GM12801 (cell line): Measurements from ENCODE around the gene LAMA2.

Source experiments
- TF ChIP-seq, protein P1 (sequence below): IDR thresholded peaks from one replicate; pipeline ENCODE4 v1.5.1; 2011; ENCODE audit warnings: control low read depth; ENCODE audit not compliant: insufficient read length; ENCODE audit errors: extremely low read depth

The LAMA2 gene

DNA sequence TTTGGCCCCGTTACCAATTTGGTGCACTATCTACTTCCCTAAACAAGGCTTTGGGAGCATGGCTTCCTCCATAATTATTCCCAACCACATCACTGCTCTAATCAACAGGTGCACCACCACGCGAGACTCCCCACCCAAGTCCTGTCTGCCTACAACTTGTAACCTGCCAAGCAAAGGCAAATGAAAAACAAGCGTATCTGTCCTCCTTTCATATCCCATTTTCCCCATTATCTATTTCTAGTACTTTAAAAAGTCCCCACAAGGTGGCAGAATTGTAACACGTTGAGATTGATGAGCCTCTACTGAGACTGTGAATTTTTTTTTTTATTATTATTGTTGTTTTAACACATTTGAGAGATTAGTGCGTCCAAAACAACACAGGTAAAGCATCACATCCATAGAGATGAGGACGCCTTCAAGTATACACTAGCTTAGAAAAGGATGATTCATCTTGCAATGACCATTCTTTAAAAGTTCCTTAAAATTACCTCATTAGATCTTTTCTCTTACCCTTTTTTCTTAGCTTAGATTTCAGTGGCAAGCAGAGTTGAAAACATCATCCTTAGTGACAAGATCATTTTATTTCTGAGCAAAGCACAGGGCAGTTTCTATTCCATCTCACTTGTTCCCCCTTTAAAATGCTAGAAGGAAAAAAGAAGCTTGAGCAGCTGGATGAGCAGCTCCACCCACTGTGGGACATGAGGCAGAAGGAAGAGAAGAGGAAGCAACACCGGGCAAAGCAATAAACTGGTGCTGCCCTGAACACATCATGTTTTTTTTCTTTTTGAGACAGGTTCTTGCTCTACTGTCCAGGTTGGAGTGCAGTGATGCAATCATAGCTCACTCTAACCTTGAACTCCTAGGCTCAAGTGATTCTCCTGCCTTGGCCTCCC is 616.3 kb downstream of the LAMA2 start:
- TF ChIP-seq, protein P1, sequence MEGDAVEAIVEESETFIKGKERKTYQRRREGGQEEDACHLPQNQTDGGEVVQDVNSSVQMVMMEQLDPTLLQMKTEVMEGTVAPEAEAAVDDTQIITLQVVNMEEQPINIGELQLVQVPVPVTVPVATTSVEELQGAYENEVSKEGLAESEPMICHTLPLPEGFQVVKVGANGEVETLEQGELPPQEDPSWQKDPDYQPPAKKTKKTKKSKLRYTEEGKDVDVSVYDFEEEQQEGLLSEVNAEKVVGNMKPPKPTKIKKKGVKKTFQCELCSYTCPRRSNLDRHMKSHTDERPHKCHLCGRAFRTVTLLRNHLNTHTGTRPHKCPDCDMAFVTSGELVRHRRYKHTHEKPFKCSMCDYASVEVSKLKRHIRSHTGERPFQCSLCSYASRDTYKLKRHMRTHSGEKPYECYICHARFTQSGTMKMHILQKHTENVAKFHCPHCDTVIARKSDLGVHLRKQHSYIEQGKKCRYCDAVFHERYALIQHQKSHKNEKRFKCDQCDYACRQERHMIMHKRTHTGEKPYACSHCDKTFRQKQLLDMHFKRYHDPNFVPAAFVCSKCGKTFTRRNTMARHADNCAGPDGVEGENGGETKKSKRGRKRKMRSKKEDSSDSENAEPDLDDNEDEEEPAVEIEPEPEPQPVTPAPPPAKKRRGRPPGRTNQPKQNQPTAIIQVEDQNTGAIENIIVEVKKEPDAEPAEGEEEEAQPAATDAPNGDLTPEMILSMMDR, result no peak

DNA sequence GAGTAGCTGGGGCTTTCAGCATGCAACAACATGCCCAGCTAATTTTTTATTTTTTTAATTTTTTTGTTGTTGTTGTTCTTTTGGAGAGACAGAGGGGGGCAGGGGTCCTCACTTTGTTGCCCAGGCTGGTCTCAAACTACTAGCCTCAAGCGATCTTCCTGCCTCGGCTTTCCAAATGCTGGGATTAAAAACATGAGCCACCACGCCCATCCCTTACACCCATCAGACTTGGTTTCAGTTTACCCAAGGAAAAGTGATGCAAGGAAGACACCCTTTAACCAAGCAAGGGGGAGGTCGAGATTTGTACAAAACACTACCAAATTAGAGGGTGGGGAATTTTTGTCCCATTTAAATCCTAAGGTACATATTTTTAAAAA is 616.9 kb downstream of the LAMA2 start:
- TF ChIP-seq, protein P1, result no peak

DNA sequence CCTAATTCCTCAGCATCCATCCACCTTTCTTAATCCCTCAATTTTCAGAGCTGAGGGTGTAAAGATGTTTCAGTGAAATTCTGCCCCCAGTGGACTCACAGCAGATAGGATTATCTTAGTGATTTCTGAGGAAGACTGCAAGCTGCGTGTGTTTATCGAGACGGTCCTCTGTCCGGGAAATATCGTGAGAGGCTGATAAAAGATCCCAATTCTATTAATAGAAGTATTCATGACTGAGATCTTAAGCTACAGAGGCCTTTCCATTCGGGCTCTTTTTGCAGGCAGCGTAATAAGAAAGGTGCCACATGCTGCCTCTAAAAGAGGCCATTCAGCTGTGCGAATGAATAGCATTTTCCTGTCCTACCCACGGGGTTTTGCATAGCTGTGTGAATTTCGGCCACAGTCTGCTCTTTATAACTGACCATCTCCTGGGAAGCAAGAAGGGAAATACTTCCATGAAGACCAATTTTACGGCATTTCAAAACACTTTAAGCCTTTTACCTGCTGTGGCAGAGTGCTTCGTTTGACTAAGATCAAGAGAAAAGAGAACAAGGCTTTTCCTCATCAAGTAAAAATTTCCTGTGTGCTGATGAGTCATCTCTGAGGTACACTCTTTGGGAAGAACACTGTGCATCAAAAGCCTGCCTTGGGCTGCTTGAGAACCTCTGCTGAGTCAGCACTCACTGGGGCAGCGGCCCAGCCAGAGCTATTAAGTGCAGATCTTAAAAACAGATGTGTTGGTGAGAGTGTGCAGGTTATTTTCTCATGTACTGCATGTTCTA is 618.2 kb downstream of the LAMA2 start:
- TF ChIP-seq, protein P1, result no peak

DNA sequence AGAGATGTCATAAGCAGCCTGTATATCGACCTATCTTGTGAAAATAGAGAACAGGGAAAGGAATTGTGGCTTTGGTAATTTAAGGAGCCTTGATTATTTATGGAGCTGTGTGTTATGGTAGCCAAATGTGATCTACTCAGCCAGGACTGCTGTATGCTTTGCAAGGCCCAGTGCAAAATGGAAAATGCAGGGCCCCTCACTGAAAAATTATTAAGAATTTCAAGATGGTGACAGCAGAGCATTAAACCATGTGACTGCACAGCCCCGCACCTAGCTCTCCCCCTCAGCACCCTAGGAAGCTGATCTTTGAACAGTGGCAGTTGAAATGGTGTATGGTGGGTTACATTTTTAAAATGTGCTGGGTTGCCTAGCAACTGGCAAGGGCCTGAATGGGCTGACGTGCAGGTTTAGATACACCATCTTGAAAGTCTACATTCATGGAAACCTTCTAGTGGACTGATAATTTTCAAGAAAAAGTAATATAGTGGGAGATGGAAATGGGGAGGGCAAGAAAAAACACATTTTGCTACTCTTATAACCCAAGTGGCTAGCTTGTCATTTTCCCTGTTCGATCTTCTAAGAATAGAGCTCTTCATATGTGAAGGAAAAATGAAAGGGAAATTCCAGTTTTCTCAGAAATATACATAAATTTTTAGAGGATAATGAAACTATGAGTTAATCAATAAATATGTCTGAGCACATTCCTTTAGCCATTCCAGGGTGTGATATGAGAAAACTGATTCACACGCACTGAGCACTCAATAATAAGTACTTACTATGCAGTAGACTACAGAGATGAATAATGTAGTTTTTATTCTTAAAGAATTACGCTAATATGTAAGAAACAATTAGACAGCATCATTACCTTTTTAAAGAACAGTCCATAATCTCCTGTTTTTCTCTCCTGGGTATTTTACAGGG is 619.1 kb downstream of the LAMA2 start:
- TF ChIP-seq, protein P1, result no peak

DNA sequence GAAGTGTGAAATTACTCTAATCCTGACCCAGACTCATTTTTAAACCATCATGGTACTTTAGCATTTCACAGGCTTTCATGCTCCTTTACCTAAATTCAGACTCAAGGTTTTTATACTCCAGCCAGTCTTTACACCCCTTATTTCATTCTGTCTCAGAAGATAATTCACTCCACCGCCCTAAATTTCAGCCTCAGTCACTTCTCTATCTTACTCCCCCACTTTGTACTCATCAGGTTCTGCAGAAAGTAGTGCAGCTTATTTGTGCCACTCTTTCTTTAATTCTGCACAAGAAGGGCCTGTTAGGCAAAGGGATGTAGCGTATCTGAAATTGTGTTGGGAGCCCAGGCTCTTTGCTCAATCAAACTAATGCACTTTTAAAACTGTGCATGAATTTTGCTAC is 621.5 kb downstream of the LAMA2 start:
- TF ChIP-seq, protein P1, result no peak

DNA sequence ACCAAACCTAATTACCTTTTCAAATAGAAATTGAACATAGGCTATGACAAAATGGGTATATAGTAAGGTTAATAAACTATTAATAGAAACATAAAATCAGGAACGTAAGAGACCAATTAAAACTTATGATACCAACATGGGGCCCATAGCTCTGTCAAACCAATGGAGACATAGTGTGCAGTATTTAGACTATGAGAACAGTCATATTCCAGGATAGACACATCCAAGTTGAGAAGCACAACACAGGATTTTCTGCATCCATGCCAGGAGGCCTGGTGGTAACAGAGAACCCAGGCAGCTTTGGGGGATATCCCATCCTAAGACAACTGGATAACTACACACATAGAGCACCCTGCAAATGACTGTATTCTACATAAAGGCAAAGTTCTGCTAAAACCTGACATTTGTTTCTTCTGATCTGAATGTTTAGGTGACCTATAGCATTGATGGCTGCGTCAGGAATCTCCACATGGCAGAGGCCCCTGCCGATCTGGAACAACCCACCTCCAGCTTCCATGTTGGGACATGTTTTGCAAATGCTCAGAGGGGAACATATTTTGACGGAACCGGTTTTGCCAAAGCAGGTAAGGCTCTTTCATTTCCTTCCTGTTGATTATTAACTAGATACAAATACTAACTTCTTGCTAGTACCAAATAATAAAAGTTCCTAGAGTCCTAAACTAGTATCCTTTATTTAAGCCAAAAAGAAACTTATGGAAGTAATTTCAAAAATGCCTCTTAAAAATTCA is 624.3 kb downstream of the LAMA2 start:
- TF ChIP-seq, protein P1, result no peak
